GM12873 (cell line): ENCODE data around the gene DSCAM.

ENCODE experiments used
- TF ChIP-seq, protein P1 (sequence below): IDR thresholded peaks from 2 replicates; pipeline ENCODE4 v1.5.1; 2012; ENCODE audit warnings: low read depth, mild to moderate bottlenecking, moderate library complexity, low read length, control low read depth; ENCODE audit not compliant: insufficient read depth; ENCODE audit errors: missing control alignments

Gene DSCAM

DNA sequence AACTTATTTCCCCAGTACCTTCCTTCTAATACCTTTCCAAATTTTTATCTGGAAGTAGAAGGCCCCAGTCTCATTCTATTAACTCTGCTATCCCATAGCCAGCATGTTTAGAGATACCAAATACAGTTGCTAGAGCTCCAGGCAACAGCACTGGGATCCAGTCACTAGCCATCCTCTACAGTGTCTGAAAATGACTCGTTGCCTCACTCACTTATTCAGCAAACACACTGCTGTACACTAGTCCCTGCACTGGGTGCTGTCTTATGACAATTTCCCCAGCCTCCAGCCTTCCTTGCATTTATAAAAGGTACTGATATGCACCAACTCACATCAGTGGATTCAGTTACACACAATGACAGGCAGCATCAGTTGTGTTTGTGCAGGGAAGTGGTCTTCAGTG, 179.0 kb downstream of the DSCAM start:
- TF ChIP-seq, protein P1, sequence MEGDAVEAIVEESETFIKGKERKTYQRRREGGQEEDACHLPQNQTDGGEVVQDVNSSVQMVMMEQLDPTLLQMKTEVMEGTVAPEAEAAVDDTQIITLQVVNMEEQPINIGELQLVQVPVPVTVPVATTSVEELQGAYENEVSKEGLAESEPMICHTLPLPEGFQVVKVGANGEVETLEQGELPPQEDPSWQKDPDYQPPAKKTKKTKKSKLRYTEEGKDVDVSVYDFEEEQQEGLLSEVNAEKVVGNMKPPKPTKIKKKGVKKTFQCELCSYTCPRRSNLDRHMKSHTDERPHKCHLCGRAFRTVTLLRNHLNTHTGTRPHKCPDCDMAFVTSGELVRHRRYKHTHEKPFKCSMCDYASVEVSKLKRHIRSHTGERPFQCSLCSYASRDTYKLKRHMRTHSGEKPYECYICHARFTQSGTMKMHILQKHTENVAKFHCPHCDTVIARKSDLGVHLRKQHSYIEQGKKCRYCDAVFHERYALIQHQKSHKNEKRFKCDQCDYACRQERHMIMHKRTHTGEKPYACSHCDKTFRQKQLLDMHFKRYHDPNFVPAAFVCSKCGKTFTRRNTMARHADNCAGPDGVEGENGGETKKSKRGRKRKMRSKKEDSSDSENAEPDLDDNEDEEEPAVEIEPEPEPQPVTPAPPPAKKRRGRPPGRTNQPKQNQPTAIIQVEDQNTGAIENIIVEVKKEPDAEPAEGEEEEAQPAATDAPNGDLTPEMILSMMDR = no peak

DNA sequence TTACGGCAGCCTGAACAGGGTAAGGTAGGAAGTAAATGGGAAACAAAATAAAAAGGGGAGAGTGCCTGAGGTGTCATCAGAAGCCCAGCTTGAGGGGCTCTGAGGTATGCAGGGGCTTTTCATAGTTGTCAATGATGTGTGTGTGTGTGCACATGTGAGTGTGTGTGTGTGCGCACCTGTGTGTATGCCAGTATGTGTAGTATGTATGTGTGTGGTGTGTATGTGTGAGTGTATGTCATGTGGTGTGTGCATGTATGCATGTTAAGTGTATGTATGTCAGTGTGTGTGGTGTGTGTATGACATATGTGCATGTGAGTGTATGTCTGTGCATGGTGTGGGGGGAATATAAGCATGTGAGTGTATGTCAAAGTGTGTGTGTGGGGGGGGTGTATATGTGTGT, 184.1 kb downstream of the DSCAM start:
- TF ChIP-seq, protein P1 = no peak

DNA sequence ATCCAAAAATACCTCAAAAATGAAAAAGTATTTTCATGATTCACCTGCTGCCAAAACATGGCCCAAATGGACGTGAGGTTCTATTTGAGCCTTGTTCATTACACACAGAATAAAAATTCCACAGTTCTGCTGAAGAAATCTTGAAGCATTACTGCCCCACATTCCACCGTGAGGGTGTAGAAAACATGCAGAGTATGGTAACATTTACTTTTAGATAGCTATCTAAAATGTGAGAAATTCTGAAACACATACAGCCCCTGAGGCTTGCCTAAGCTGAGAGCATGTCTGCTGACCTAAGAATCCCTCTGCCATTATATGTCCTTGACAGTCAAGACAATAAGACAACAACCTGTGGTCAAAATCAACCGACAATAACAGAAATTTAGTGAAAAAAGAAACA, 186.5 kb downstream of the DSCAM start:
- TF ChIP-seq, protein P1 = no peak

GRCh38 chr21:40658311-40658710, 188.6 kb downstream of the DSCAM start:
- TF ChIP-seq, protein P1 = no peak

- TF ChIP-seq, protein P1 = no peak
Measured at GRCh38 chr21:40652436-40652835, 194.5 kb downstream of the DSCAM start.

GRCh38 chr21:40647706-40648105, 199.3 kb downstream of the DSCAM start:
- TF ChIP-seq, protein P1 = no peak

DNA sequence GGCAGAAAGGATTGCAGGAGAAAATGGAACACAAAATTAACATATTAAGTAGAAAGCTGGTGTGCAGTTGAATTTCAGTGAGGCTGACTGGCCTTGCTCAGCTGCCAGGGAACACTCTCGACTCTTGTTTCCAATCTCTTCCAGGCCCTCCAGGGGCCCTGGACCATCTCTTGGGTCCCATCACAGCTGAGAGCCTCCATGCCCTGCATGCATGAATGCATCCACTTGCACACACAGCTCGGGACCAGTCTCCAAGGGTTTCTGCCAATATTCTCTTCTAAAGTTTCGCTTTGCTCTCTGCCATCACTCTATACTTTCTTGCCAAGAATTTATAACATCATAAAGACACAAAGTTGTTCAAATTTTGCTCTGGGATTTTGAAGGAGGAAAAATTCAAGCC, 200.3 kb downstream of the DSCAM start:
- TF ChIP-seq, protein P1 = no peak
